ENCODE results near the gene THTPA. TPM values are rescaled to one million over a fixed set of nuclear protein-coding genes. Genes with fewer than 3 reads are reported as not detected.

The THTPA gene
- total and polyA plus RNA-seq, 2 donors (not counting 1 experiment from before 2014, with no cell fraction given) = 7.8 to 24.1 TPM

- Histone ChIP-seq H3K4me2 (ENCODE audit: extremely low read depth, insufficient read depth, low read length) (no peak overlapping the region), H2AFZ (ENCODE audit: low read length) (no peak overlapping the region), H3K27ac (ENCODE audit: insufficient read depth, low read length) (no peak overlapping the region), H4K20me1 (ENCODE audit: control insufficient read depth, extremely low read depth, insufficient read depth, low read length) (no peaks in the 10 kb centered on the region), H3K4me3 (replicated peaks in 1 of 4; ENCODE audit: control extremely low read depth in 1 of 4, insufficient read depth in 1 of 4, low read depth in 3 of 4, low read length in 4 of 4) (no peak overlapping the region), H3K36me3 (ENCODE audit: control insufficient read depth, insufficient read depth, low read length) (no peaks in the 10 kb centered on the region), H3K27me3 (ENCODE audit: control insufficient read depth, insufficient read depth, low read length) (peaks cover 14% of the 10 kb centered on the region), H3K79me2 (ENCODE audit: control insufficient read depth, insufficient read depth, low read length) (no peaks in the 10 kb centered on the region), H3K9ac (ENCODE audit: insufficient read depth, low read length) (no peak overlapping the region), H3K4me1 (ENCODE audit: control insufficient read depth, extremely low read depth, insufficient read depth, low read length) (no peaks in the 10 kb centered on the region), H3K9me3 (ENCODE audit: control insufficient read depth, insufficient read depth, low read depth, low read length) (no peaks in the 10 kb centered on the region)
- no peak for DNase-seq (ENCODE audit: low read depth in 2 of 2)
- TF ChIP-seq EZH2 (IDR thresholded peaks at IDR 0.05; ENCODE audit: low read length, missing control alignments) = no peak
- no peak for TF ChIP-seq CTCF (conservative IDR thresholded peaks at IDR 0.05 in 1 of 2, IDR thresholded peaks at IDR 0.05 in 1 of 2; ENCODE audit: low read depth in 1 of 2, low read length in 2 of 2)
Observed at GRCh38 chr14:23546450-23547035, 9.5 kb upstream of the THTPA start.

- Histone ChIP-seq H3K9ac (ENCODE audit: insufficient read depth, low read length) (no peak overlapping the region), H3K4me2 (ENCODE audit: extremely low read depth, insufficient read depth, low read length) (no peak overlapping the region), H3K4me1 (ENCODE audit: control insufficient read depth, extremely low read depth, insufficient read depth, low read length) (no peaks in the 10 kb centered on the region), H4K20me1 (ENCODE audit: control insufficient read depth, extremely low read depth, insufficient read depth, low read length) (no peaks in the 10 kb centered on the region), H3K27me3 (ENCODE audit: control insufficient read depth, insufficient read depth, low read length) (peaks cover 14% of the 10 kb centered on the region), H3K27ac (ENCODE audit: insufficient read depth, low read length) (no peak overlapping the region), H2AFZ (ENCODE audit: low read length) (no peak overlapping the region), H3K9me3 (ENCODE audit: control insufficient read depth, insufficient read depth, low read depth, low read length) (no peaks in the 10 kb centered on the region), H3K79me2 (ENCODE audit: control insufficient read depth, insufficient read depth, low read length) (no peaks in the 10 kb centered on the region), H3K36me3 (ENCODE audit: control insufficient read depth, insufficient read depth, low read length) (no peaks in the 10 kb centered on the region), H3K4me3 (replicated peaks in 1 of 4; ENCODE audit: control extremely low read depth in 1 of 4, insufficient read depth in 1 of 4, low read depth in 3 of 4, low read length in 4 of 4) (no peak overlapping the region)
- TF ChIP-seq CTCF (conservative IDR thresholded peaks at IDR 0.05 in 1 of 2, IDR thresholded peaks at IDR 0.05 in 1 of 2; ENCODE audit: low read depth in 1 of 2, low read length in 2 of 2) (no peak), EZH2 (IDR thresholded peaks at IDR 0.05; ENCODE audit: low read length, missing control alignments) (no peak)
- DNase-seq (ENCODE audit: low read depth in 2 of 2) = no peak
Observed at GRCh38 chr14:23547924-23548323, 8.1 kb upstream of the THTPA start.

- Histone ChIP-seq H3K36me3 (ENCODE audit: control insufficient read depth, insufficient read depth, low read length) (no peaks in the 10 kb centered on the region), H3K4me1 (ENCODE audit: control insufficient read depth, extremely low read depth, insufficient read depth, low read length) (no peaks in the 10 kb centered on the region), H3K4me3 (replicated peaks in 1 of 4; ENCODE audit: control extremely low read depth in 1 of 4, insufficient read depth in 1 of 4, low read depth in 3 of 4, low read length in 4 of 4) (no peak overlapping the region), H3K27me3 (ENCODE audit: control insufficient read depth, insufficient read depth, low read length) (peaks cover 14% of the 10 kb centered on the region), H4K20me1 (ENCODE audit: control insufficient read depth, extremely low read depth, insufficient read depth, low read length) (no peaks in the 10 kb centered on the region), H3K9me3 (ENCODE audit: control insufficient read depth, insufficient read depth, low read depth, low read length) (no peaks in the 10 kb centered on the region), H3K27ac (ENCODE audit: insufficient read depth, low read length) (no peak overlapping the region), H3K9ac (ENCODE audit: insufficient read depth, low read length) (no peak overlapping the region), H3K79me2 (ENCODE audit: control insufficient read depth, insufficient read depth, low read length) (no peaks in the 10 kb centered on the region), H2AFZ (ENCODE audit: low read length) (no peak overlapping the region), H3K4me2 (ENCODE audit: extremely low read depth, insufficient read depth, low read length) (no peak overlapping the region)
- TF ChIP-seq EZH2 (IDR thresholded peaks at IDR 0.05; ENCODE audit: low read length, missing control alignments) = no peak
- no peak for TF ChIP-seq CTCF (conservative IDR thresholded peaks at IDR 0.05 in 1 of 2, IDR thresholded peaks at IDR 0.05 in 1 of 2; ENCODE audit: low read depth in 1 of 2, low read length in 2 of 2)
- DNase-seq (ENCODE audit: low read depth in 2 of 2) = peak; percentile 34 to 71
Observed at GRCh38 chr14:23548351-23549318, 7.4 kb upstream of the THTPA start.

Data from fibroblast of lung (primary cell).